LNCaP clone FGC (cell line): ENCODE data around the gene SDHAF3.

Experiments
- DNase-seq: peaks from one replicate; pipeline ENCODE4 v3.0.0-alpha.2; 2011; ENCODE audit warnings: low read depth
- H3K4me3 ChIP-seq: 2 replicates; pipeline ENCODE4 v1.5.1; 2011; ENCODE audit warnings: mild to moderate bottlenecking, low read depth, low read length, control low read depth
- TF ChIP-seq, protein P1 (sequence below): IDR thresholded peaks from 2 replicates; pipeline ENCODE4 v1.5.1; 2012; ENCODE audit warnings: mild to moderate bottlenecking; ENCODE audit not compliant: control insufficient read depth, insufficient read depth; ENCODE audit errors: extremely low read depth

Gene SDHAF3

DNA sequence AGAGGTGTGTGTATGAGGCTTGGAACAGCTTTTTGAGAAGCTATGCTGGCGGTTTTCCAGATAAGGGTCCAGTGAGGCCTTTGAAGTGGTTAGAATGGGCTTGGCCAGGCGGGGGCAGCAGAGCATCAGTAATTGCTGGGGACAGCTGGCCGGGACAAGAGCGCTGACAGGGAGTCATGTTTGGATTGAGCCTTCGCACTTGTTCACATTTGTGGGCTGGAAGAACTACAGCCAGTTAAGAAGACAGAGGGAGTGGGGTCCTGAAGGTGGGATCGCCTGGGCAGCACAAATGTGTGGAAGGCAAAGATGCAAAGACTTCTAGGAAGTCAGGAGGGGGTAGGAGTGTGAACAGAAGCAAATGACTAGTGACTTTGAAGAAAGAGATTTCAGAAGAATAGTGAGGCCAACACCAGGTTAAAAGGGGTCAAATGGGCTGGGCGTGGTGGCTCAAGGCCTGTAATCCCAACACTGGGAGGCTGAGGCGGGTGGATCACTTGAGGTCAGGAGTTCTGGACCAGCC is 12.7 kb upstream of the SDHAF3 start:
- TF ChIP-seq, protein P1, sequence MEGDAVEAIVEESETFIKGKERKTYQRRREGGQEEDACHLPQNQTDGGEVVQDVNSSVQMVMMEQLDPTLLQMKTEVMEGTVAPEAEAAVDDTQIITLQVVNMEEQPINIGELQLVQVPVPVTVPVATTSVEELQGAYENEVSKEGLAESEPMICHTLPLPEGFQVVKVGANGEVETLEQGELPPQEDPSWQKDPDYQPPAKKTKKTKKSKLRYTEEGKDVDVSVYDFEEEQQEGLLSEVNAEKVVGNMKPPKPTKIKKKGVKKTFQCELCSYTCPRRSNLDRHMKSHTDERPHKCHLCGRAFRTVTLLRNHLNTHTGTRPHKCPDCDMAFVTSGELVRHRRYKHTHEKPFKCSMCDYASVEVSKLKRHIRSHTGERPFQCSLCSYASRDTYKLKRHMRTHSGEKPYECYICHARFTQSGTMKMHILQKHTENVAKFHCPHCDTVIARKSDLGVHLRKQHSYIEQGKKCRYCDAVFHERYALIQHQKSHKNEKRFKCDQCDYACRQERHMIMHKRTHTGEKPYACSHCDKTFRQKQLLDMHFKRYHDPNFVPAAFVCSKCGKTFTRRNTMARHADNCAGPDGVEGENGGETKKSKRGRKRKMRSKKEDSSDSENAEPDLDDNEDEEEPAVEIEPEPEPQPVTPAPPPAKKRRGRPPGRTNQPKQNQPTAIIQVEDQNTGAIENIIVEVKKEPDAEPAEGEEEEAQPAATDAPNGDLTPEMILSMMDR = peak; percentile 92
- no peak overlapping the region for H3K4me3 ChIP-seq
- peak; percentile 39 for DNase-seq

DNA sequence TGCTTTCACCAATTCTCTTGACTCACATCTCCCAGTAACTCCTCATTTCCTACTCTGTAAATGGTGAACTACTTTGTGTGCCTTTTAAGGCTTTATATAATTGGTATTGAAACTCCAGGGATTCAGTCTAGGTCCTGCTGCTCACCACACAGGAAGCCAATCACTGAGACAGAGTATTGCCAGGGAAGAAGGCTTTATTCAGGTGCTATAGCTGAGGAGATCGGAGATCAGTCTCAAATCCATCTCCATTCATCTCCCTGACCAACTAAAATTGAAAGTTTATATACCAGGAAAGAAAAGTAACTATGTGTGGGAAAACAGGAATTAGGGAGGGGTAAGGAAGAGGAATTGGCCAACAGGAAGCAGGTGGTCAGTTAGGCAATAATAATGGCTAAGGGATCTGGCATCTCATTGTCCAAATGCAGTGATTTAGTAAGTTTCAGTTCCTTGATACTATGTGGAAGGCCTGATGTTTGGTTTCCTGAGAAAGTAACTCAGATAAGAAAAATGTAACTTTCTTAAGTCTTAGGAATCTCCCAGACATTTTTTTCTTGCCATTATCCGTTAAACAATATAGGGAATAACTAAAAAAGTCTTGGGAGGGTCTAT is 10.2 kb upstream of the SDHAF3 start:
- H3K4me3 ChIP-seq = no peak overlapping the region
- no peak for DNase-seq
- TF ChIP-seq, protein P1 = no peak

GRCh38 chr7:97116308-97116707 is 1.2 kb upstream of the SDHAF3 start:
- DNase-seq = peak; percentile 21
- TF ChIP-seq, protein P1 = no peak
- H3K4me3 ChIP-seq = no peak overlapping the region

DNA sequence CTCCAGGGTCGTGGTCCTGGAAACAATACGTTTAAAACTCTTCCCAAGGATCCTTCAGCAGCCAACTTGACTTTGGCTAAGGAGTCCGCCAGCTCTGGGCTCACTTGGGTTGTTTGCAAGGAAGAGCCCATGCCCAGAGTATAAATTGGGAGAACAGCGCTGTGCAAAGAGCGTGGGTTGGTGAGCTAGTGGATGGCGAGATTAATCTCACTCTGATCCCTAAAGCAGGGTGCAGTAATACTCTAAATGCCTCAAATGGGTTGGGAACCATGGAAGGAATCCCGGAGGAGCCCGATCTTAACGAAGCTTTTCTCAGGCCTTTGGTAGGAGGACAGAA is 495 bp upstream of the SDHAF3 start:
- H3K4me3 ChIP-seq = peak overlapping the region; percentile 92
- TF ChIP-seq, protein P1 = no peak
- DNase-seq = no peak

DNA sequence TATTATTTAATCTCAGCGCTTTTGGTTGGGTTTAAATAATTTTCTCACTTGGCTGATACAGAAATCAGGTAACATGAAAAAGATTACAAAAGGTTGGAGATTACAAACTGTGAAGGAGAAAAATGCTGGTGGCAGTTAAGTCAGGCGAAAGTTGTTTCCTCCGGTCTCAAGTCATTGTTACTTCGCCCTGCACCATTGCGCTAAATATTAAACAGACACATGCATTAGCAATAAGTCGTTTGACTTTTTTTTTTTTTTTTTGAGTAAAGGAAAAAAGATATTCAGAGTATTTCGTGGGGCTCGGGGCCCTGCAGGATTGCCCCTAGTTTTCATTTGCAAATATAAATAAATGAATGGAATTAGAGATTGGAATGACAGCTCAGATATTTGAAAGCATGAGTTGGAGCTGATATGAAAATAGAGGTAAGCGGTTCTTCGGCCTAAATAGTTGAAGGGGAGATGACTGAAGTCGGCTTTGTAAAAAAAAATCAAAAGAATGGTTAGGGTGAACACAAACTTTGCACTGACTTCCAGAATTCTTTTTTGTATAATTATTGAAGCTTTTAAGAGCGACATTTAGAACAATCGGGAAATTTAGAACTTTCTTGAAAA is 914 bp downstream of the SDHAF3 start:
- TF ChIP-seq, protein P1 = no peak
- DNase-seq = no peak

GRCh38 chr7:97119747-97120146 is 2.2 kb downstream of the SDHAF3 start:
- TF ChIP-seq, protein P1 = no peak
- no peak overlapping the region for H3K4me3 ChIP-seq
- DNase-seq = no peak

More for the DNA sequence above, 914 bp downstream of the SDHAF3 start:
- peak overlapping the region; percentile 92 for H3K4me3 ChIP-seq
